NCI-H345 treated with DMSO at 0.1 percent for 48 hours (cell line): ENCODE results near the gene ASB2.

ENCODE experiments used
- DNase-seq: peaks from one replicate; lab custom pipeline; 2025; ENCODE audit not compliant: unreplicated experiment; lab: John Stamatoyannopoulos, UW

Gene ASB2

DNA sequence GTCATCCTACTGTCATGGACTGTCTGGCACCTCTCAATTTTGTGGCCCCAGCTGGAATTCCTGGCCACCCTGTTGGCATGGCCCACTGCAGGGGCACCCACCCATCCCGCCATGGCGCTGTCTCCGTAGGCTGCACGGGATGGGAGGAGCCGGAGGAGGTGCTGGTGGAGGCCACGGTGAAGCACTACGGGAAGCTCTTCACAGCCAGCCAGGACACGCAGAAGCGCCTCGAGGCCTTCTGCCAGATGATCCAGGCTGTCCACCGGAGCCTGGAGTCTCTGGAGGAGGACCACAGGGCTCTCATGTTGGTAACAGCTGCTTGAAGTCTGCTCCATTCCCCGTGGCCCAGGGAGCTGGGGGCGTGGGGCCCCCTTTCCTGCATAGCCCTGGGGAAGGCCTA lies 24.6 kb upstream of the ASB2 start:
- DNase-seq = no peak

DNA sequence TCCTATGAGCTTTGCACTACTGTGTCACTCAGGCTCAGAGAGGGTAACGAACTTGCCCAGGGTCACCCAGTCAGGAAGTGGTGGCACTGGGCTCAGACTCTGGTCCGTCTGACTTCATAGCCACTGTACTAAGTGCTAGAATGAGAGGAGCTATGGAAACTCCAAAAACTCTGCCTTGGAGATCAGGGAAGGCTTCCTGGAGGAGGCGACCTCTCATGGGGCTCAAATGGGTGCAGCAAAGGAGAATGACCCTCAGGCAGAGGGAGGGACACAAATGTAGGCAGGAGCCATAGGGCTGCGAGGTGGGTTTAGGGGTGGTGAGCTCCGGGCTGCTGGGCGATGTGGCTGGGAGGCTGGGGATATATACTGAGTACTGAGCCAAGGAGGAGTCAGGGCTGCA lies 23.9 kb upstream of the ASB2 start:
- no peak for DNase-seq

DNA sequence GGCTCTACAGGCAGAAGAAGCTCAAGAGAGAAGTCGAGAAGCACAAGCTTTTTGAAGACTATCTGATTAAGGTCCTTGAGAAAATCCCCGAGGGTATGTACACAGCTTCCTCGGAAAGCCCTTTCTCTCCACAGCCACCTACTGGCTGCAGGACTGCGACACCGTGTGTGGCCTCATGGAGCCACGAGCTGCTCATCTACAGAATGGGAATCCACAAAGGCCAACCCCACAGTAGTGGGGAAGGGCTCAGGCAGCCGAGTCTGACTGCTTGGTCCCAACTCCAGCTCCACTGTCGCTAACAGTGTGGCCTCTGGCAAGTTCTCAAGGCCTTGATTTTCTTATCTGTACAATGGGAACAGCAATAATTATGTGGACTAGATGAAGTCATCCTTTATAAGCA lies 23.2 kb upstream of the ASB2 start:
- DNase-seq = no peak

DNA sequence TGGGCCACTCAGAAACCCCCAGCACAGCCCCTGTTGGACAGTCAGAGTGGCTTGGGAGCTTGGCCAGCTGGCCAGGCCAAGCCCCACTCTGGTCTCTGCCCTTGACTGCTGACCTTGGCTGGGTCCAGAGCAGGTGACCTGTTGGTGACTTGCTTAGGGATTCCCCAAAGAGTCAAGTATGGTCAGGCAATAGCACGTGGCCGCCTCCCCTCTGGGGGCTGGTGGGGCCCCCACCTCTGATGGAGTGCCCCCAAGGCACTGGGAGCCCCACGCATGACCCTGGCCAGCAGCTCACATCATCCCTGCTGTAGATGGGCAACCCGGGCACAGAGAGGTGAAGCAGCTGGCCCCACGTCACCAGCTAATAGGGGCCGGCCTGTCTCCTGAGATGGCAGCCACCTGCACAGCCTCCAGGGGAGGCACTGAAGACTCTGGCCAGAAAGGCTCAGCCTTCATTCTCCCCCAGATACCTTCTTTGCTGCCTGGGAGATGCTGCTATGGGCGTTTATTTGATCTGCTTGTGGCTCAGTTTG lies 22.6 kb upstream of the ASB2 start:
- DNase-seq = no peak

DNA sequence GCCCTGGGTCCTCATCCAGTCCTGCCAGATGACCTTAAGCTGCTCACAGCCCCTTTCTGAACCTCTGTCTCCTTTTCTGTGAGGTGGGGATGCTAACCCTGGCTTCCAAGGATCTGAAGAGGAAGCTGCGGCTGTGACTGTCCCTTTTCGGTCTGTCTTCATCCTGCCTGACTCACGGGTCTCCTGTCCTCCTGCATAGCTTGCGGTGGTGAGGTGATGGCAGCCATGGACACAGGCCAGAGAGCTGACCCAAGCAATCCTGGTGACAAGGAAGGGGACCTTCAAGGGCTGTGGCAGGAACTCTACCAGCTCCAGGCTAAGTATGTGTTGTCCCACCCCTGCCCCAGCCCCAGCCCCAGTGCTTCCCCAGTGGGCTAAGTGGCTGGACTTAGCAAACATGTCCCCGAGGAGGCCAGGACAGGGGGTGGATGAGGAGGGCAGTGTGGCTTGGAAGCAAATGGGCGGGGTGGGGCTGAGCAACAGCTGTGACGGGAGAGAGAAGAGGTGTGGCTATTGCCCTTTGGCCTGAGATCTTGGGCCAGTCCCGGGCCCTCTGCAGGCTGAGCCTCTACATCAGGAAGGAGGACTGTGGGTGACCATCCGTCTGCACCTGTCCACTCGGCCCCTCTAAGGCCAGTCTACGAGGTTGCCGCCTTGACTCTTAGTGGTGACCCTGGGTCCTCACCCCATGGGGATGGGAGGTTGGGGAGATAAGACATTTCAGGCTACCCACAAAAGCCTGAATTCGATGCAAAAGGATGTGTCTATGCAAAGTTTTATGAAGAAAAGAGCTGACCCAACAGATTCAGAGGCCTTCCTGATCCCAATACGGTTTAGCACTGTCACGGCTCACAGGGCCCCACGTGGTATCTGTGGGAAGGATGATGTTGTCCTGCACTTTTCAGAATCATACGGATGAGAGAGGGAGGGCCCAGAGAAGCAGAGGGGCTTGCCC lies 21.8 kb upstream of the ASB2 start:
- no peak for DNase-seq

DNA sequence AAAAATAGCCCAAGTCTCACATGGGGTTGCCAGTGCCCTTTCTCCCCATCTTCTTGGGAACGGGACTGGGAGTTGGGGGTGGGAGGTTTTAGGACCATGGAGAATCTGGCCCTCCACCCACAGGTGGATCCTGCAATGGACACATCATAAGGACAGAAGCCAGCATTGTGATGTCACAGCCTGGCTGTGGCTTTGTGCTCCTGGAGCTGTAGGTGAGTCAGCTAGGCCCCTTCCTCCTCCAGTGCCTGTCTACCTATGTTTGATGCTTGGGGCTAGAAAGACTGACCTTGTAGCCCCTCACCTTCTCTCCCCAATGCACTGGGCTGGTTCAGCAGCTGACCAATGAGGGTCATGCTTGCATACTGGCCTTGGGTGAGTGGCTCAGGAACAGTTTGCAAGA lies 20.7 kb upstream of the ASB2 start, which contains the start of gene CCDC197:
Gene CCDC197, plus strand, starts transcription at position 220 of the 400 bp plus-strand sequence. CDS start 831 bp downstream, outside the sequence.
- DNase-seq = no peak

DNA sequence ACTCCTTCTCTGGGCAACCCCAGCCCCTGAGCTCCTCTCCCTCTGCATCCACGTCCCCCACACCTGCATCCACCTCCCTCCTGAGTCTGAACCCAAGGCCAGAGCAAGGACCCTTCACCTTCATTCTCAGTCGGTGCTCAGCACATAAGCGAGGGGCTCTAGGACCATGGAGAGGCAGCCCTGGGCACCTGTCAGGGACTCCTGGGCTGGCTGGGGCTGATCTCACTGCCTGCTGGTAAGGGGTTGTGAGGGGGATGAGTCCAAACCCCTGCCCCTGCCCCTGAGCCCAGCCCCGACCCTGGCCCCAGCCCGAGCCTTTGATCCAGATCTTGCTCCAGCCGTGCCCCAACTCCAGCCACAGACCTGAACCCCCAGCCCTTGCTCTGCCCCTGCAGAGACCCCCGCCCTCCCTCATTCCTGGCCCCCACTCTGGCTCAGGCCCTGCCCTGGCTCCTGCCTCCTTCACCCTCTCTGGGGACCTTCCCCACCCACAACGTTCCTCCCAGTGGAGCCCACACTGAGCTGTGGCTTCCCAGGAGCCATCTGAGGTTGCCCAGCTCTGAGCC lies 19.8 kb upstream of the ASB2 start:
- no peak for DNase-seq

DNA sequence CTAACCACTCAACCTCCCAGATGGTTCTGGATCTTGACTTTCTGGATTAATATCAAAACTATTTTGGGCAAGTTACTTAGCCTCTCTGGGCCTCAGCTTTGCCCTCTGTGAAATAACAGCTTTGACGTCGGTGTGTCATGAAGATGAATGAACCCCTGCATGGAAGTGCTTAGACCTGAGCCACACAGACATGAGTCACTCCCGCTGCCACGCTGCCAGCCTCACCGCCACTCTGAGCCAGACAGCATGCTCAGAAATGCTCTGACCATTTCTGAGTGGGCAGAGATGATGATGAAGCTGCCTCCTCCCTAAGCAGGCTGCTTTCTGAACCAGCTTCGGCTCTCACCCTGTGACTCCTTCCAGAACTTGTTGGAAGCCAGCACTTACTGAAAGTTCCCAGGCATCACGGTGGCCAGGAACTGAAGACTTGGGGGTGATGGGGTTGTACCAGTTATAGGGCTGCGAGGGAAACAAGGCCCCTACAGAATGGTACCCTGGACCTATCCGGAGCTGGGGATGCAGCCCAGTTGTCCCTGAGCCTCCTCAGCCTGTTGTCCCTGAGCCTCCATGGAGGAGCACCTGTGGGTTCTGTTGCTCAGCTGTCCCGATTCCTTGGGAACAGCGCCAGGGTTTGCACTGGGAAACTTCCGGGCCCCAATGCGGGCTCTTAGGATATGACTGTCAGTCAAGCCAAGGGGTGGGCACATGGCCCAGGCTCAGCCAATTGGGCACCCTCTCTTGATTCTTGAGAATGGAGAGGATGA lies 18.7 kb upstream of the ASB2 start:
- DNase-seq = no peak

DNA sequence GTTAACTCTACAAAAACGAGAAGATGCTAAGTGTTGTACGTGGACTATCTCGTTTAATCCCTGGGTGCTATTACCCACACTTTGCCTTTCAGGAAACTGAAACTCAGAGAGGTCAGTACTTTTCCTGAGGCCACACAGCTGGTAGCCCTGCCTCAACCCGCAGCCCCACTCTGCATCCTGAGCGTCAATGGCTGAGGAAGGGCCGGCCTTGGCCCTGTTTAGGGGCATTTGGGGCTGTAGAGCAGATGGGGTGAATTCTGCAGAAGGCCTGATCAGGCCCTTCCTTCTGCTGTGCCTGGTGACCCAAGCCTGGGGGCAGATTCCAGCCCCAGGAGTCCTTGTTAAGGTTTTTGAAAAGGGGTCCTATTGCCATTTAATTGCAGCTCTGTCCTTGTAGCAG lies 17.0 kb upstream of the ASB2 start:
- no peak for DNase-seq

DNA sequence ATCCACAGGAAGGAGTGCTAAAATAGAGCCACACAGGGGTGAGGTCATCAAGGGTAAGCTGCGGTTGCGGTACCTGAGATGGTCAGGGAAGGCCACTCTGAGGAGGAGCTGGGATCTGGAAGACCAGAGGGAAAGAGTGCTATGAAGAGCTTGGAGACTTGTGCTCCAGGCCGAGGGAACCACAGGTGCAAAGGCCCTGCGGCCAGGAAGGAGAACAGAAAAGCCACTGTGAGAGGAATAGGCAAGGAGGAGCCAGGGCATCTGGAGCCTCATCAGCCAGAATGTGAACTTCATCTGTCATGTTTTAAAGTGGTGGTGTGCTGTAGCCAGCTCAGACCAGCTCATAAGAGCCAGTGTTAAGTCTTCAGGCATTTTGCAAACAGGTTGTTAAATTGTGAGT lies 15.3 kb upstream of the ASB2 start:
- no peak for DNase-seq

DNA sequence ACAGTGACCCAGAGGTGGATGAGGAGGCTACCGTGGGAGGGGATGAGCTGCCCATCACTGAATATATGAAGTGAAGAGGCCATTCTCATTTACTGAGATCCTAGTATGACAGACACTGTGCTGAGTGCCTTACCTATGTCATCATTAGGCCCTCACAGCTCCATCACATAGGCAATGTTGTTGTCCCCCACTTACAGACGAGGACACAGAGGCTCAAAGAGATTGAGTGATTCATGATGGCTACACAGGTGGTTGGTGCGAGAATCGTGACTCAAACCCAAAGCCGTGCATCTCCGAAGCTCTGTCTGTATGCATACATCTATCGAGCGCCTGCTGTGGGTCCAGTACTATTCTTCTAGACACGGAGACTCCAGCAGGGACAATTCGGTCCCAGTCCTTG lies 14.8 kb upstream of the ASB2 start:
- DNase-seq = no peak

DNA sequence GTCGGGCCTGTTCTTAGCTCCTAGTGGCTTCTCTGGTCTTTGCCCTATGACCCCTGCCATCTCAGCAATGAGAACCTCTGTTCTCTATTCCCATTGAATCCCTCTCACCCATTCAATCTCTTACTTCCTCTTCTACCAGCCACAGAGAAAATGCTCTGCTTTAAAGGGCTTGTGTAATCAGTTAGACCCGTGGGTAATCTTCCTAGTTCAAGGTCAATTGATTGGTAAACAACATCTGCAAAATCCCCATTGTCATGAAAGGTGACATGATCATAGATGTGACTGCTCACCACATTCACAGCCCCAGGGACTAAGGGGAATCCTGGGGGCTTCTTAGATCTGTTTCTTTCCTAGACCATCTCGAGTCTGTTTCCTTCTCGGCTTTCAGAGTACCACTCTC lies 13.6 kb upstream of the ASB2 start:
- DNase-seq = no peak

DNA sequence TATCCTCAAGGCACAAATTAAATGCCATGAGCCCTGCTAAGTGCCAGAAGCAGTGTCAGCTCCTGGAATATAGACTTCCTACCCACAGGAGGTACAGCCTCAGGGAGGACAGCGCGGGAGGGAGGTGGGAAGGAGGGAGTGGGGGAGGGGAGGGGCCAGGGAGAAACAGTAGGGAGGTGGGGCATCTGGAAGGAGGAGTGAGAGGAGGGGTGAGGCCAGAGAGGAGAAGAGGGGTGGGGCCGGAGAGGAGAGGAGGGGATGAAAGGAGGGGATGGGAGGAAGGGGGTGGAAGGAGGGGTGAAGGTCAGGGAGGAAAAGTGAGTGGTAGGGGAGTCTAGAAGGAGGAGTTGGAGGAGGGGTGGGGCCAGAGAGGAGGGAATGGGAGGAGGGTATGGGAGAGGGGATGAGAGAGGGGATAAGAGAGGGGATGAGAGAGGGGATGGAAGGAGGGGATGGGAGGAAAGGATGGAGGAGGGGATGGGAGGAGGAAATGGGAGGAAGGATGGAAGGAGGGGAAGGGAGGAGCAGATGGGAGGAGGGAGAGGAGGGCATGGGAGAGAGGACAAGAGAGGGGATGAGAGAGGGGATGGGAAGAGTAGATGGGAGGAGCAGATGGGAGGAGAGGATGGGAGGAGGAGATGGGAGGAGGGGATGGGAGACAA lies 11.6 kb upstream of the ASB2 start:
- no peak for DNase-seq

DNA sequence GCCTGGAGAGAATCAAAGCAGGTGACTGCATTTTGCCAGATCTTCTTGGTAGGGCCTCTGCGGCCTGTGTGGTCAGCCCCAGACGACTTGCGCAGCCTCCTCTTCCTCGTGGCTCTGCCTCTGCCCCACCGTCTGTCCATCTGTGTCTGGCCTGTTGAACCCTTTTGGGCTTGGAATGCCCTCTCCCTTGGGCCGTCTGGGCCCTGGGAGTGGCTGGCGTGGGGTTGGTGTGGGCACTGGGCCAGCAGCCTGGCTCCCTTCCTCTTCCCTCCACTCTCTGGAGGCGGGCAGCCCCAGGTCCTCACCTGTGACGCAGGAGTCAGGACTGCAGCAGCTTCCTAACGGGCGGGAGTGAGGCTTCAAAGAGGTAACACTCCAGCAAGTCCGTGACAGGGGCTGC lies 11.0 kb upstream of the ASB2 start:
- no peak for DNase-seq

DNA sequence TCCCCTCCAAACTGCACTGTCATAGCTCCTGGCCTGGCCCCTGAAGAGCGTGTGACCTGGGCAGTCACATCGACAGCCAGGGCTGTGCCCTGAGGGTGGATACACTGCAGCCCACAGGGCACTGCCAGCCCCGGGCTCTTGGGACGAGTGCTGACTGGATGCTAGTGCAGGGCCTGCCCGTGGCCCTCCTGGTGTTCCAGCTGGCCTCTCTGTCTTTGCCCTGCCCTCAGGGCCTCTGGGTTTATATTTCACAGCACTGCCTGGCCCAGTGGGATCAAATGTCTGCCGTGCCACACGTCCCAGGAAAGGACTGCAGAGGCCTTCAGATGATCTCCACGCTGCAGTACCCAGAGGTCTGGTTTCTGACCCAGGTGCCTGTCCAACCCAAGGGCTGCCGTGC lies 10.6 kb upstream of the ASB2 start:
- no peak for DNase-seq

DNA sequence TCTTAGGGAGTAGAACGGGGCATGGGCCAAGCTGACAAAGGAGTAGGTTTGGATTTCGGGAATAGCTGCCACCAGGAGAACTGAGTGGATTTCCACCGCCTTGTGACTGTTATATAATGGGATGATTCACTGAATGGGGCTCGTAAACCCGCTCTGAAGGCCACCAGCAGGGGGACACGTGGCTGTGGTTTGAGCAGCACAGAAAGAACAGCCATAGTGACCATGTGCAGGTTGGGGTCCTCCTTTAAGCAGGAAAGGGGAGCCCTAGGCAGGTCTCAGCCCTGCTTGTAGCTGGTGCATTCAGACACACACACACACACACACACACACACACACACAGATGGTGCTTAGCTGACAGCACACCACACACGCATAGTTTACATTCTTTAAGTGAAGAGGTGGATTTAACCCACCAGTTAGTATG lies 8.6 kb upstream of the ASB2 start:
- DNase-seq = no peak

DNA sequence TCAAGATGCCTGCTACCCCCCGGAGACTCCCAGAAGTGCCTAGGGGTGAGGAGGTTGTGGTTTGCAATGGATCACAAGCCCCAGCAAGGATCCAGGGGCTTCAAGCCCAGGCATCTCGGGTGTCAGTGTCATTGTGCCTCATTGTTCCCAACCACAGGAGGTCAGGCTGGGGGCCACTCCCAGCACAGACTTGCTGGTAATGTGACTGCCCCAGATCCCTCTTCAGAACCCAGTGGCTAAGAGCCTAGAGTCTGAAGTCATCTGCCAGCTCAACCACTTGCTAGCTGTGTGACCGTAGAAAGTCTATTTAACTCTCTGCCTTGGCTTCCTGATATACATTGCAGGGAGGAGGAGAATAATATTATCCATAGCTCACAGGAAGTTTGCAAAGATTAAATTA lies 7.7 kb upstream of the ASB2 start:
- DNase-seq = no peak

DNA sequence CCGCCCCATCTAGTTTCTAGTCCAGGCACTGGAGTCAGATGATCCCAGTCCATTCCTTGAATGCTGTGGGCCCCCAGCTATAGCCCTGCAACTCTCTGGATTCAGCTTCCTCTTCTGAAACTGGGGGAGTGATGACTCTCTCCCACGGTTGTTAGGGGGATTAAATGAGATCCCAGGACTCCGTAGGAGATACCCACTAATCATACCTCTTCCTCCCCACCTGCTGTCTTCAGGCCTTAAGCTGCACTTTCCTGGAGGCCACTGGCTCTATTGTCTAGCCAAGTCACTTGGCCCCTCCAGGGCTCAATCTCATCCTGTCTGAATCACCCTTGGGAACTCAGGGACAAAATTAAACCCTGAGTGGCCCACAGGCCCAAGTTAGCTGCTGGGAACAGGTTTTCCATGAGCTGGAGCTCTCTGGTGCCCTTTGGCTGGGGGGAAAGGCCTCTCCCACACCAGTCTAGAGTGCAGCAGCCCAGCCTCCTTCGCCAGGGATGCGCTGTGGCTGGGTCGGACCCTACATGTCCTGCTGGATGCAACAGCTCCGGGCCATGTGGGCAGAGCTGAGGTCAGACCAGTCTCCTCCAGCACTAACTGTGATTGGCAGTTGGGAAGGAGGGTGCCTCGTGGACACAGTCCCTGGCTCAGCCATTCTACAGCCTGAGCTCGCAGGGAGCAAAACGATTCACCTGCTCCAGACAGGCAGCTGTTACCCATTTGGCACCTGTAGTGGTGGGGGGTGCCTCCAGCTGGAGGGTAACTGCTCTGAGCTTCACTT lies 6.0 kb upstream of the ASB2 start:
- DNase-seq = no peak

DNA sequence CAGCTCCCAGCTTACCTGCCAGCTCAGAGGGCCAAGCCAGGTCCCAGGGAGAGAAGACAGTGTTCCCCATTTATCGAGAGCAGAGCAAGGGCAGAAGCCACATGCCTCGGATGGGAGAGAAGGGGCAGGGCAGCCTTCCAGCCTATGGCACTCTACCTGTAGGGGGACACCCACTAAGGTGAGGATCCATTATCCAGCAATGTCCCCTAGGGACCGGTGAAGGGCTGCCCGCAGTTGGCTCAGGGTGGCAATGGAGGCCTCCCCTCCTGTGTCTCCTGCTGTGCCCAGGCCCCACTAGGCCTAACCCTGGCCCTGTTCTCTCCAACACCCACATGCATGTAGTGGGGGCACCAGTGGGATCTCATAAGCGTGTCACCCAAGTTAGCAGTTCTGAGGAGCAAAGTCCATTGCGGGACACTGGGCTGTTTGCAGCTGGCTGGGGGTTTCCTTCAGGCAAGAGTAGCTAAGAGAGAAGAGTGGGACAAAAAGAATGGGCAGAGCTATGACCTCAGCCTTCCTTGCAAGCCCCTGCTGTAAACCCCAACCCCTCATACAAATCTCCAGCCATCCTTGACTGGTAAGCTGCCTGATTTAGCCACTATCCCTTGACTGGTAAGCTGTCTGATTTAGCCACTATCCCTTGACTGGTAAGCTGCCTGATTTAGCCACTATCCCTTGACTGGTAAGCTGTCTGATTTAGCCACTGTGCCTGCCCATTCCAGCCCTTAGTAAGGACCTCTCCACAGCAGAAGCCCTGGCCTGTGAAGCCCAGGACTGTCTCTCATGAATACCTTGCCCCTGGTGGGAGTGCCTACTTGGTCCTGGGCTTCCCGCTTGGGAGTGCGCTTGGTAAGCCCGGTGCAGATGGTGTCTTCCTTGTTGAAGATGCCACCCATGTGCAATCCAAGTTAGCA lies 5.2 kb upstream of the ASB2 start:
- DNase-seq = no peak
